Calu3 (cell line): ENCODE data around the gene SMOC2. TPM values are rescaled to one million over a fixed set of nuclear protein-coding genes. Genes with fewer than 3 reads are reported as not detected.

Experiments used
- BruUV-seq: library from RNA; stranded (reverse); fragments of 400-500 nt; replicated peaks from 2 replicates; lab custom pipeline; 2021; lab: Mats Ljungman, UMichigan
- CTCF ChIA-PET: fragments of 300-600 bp; sonication (Branson Sonifier 250); formaldehyde crosslinking; loops from one replicate; lab custom pipeline; 2022; ENCODE audit warnings: antibody characterized with exemption; lab: Charles Lee
- DNase-seq: peaks from one replicate; pipeline ENCODE4 v3.0.0; 2022
- H3K27ac Mint-ChIP-seq: one replicate; pipeline ENCODE4 v1.8.0; 2022; ENCODE audit warnings: mixed read lengths; ENCODE audit not compliant: unreplicated experiment
- H3K27me3 Mint-ChIP-seq: one replicate; pipeline ENCODE4 v1.8.0; 2022; ENCODE audit warnings: mixed read lengths; ENCODE audit not compliant: unreplicated experiment
- H3K36me3 Mint-ChIP-seq: one replicate; pipeline ENCODE4 v1.8.0; 2022; ENCODE audit warnings: mild to moderate bottlenecking, moderate library complexity, mixed read lengths; ENCODE audit not compliant: insufficient read depth, unreplicated experiment
- H3K4me1 Mint-ChIP-seq: one replicate; pipeline ENCODE4 v1.8.0; 2022; ENCODE audit warnings: mild to moderate bottlenecking, low read depth, mixed read lengths; ENCODE audit not compliant: unreplicated experiment
- H3K4me3 Mint-ChIP-seq: one replicate; pipeline ENCODE4 v1.8.0; 2022; ENCODE audit warnings: mild to moderate bottlenecking, low read depth, moderate library complexity, mixed read lengths; ENCODE audit not compliant: unreplicated experiment
- H3K9me3 Mint-ChIP-seq: one replicate; pipeline ENCODE4 v1.8.0; 2022; ENCODE audit warnings: low read depth, mixed read lengths; ENCODE audit not compliant: unreplicated experiment
- CTCF ChIP-seq: fragments of 200-600 bp; IDR thresholded peaks from one replicate; pipeline ENCODE4 v1.8.0; 2022; ENCODE audit warnings: antibody characterized with exemption; ENCODE audit not compliant: unreplicated experiment
- intact Hi-C: fragments of 100-400 bp; cut with micrococcal nuclease; formaldehyde crosslinking; loops from one replicate; pipeline ENCODE4 v1.10.0; 2022; ENCODE audit not compliant: unreplicated experiment
- total RNA-seq: library from RNA; stranded (reverse); gene quantifications from 2 replicates; pipeline ENCODE4 v1.2.3, GENCODE V29; 2022

The SMOC2 gene
- total RNA-seq, 1 experiment from 2014 or later, result 1.1 TPM

GRCh38 chr6:168410035-168410434 lies 30.9 kb upstream of the SMOC2 start:
- CTCF ChIA-PET, result no interaction called here
- no peaks in the 10 kb centered on the region for H3K9me3 Mint-ChIP-seq
- H3K27ac Mint-ChIP-seq, result no peak overlapping the region
- no peaks in the 10 kb centered on the region for H3K4me1 Mint-ChIP-seq
- BruUV-seq, result no TSS peak
- H3K36me3 Mint-ChIP-seq, result no peaks in the 10 kb centered on the region
- H3K27me3 Mint-ChIP-seq, result peaks cover 40% of the 10 kb centered on the region
- intact Hi-C loops, result no loop called here
- no peak overlapping the region for H3K4me3 Mint-ChIP-seq
- no peak for DNase-seq
- TF ChIP-seq CTCF, result no peak

- no TSS peak for BruUV-seq
Measured at GRCh38 chr6:168410554-168411011, 30.4 kb upstream of the SMOC2 start.

GRCh38 chr6:168411130-168411529 lies 29.9 kb upstream of the SMOC2 start:
- H3K36me3 Mint-ChIP-seq, result no peaks in the 10 kb centered on the region
- DNase-seq, result no peak
- intact Hi-C loops, result no loop called here
- no peaks in the 10 kb centered on the region for H3K4me1 Mint-ChIP-seq
- no peak for TF ChIP-seq CTCF
- H3K4me3 Mint-ChIP-seq, result no peak overlapping the region
- peaks cover 38% of the 10 kb centered on the region for H3K27me3 Mint-ChIP-seq
- no peak overlapping the region for H3K27ac Mint-ChIP-seq
- no peaks in the 10 kb centered on the region for H3K9me3 Mint-ChIP-seq
- CTCF ChIA-PET, result no interaction called here
- no TSS peak for BruUV-seq

More at GRCh38 chr6:168410554-168411011, 30.4 kb upstream of the SMOC2 start:
- no peak for TF ChIP-seq CTCF
- CTCF ChIA-PET, result no interaction called here
- Mint-ChIP-seq H3K27me3 (peaks cover 44% of the 10 kb centered on the region), H3K4me3 (no peak overlapping the region), H3K36me3 (no peaks in the 10 kb centered on the region), H3K27ac (no peak overlapping the region), H3K9me3 (no peaks in the 10 kb centered on the region), H3K4me1 (no peaks in the 10 kb centered on the region)
- no peak for DNase-seq
- intact Hi-C loops, result no loop called here

GRCh38 chr6:168411793-168412192 lies 29.2 kb upstream of the SMOC2 start:
- H3K36me3 Mint-ChIP-seq, result no peaks in the 10 kb centered on the region
- no peak overlapping the region for H3K27ac Mint-ChIP-seq
- intact Hi-C loops, result no loop called here
- DNase-seq, result no peak
- no peaks in the 10 kb centered on the region for H3K4me1 Mint-ChIP-seq
- no peaks in the 10 kb centered on the region for H3K9me3 Mint-ChIP-seq
- CTCF ChIA-PET, result no interaction called here
- TF ChIP-seq CTCF, result no peak
- H3K4me3 Mint-ChIP-seq, result no peak overlapping the region
- BruUV-seq, result no TSS peak
- H3K27me3 Mint-ChIP-seq, result peaks cover 31% of the 10 kb centered on the region
